Measurements from ENCODE around the gene LYRM4.

Gene LYRM4

DNA sequence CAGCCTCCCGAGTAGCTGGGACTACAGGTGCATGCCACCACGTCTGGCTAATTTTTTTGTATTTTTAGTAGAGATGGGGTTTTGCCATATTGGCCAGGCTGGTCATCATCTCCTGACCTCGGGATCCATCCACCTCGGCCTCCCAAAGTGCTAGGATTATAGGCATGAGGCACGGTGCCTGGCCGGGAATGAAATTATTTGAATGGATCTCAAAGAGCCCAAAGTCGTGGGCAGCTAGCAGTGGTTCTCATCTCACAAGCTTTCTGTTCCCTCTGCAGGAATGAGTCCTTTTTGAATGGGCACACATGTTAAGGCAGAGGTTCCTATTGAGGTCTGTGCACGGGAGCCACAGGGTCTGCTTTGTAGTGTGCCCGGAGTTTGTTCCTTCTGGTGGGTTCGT is 140.7 kb downstream of the LYRM4 start:
- TF ChIP-seq, protein P1, sequence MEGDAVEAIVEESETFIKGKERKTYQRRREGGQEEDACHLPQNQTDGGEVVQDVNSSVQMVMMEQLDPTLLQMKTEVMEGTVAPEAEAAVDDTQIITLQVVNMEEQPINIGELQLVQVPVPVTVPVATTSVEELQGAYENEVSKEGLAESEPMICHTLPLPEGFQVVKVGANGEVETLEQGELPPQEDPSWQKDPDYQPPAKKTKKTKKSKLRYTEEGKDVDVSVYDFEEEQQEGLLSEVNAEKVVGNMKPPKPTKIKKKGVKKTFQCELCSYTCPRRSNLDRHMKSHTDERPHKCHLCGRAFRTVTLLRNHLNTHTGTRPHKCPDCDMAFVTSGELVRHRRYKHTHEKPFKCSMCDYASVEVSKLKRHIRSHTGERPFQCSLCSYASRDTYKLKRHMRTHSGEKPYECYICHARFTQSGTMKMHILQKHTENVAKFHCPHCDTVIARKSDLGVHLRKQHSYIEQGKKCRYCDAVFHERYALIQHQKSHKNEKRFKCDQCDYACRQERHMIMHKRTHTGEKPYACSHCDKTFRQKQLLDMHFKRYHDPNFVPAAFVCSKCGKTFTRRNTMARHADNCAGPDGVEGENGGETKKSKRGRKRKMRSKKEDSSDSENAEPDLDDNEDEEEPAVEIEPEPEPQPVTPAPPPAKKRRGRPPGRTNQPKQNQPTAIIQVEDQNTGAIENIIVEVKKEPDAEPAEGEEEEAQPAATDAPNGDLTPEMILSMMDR (IDR thresholded peaks at IDR 0.05; ENCODE audit: unreplicated experiment in 3 of 3), result no peak
- no peaks in the 10 kb centered on the region for H3K27me3 Mint-ChIP-seq (ENCODE audit: low read depth)
- no peaks in the 10 kb centered on the region for H3K9me3 Mint-ChIP-seq

DNA sequence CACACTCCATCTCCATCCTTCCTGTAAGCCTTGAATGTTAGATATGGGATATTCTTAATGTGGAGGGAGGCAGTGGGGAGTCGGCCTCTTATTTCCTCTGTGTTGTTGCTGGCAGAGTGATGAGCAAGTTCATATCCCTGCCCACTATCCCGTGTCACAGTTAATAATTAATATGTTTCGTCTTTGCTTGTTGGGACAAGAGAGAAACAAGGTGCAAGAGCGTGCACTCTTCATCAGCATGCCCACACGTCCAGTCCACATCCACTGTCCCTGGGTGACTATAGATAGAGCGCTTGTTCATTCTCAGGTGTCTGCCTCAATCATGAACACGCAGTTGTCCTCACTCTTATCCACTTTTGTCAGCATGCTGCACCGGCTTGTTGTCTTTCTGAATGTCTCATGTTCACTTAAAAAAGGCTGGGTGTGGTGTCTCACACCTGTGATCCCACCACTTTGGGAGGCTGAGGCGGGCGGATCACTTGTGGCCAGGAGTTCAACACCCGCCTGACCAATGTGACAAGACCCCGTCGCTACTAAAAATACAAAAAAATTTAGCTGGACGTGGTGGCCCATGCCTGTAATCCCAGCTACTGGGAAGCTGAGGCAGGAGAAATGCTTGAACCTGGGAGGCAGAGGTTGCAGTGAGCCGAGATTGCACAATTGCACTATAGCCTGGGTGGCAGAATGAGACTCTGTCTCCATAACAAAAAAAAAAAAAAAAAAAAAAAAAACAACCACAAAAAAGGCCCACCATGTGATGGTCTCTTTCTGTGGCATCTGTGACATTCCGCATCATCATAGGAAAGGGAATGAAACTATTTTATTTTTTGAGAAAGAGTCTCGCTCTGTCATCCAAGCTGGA is 141.4 kb downstream of the LYRM4 start:
- Mint-ChIP-seq H3K36me3 (ENCODE audit: low read depth) (peaks cover 3% of the 10 kb centered on the region), H3K27me3 (ENCODE audit: low read depth) (no peaks in the 10 kb centered on the region), H3K27ac (no peak overlapping the region), H3K4me1 (peaks cover 9% of the 10 kb centered on the region), H3K9me3 (no peaks in the 10 kb centered on the region), H3K4me3 (no peak overlapping the region)
- TF ChIP-seq, protein P1 (IDR thresholded peaks at IDR 0.05; ENCODE audit: unreplicated experiment in 3 of 3), result no peak

More for the DNA sequence above, 140.7 kb downstream of the LYRM4 start:
- H3K4me1 Mint-ChIP-seq, result peaks cover 9% of the 10 kb centered on the region
- H3K27ac Mint-ChIP-seq, result no peak overlapping the region
- H3K36me3 Mint-ChIP-seq (ENCODE audit: low read depth), result peaks cover 3% of the 10 kb centered on the region
- no peak overlapping the region for H3K4me3 Mint-ChIP-seq

DNA sequence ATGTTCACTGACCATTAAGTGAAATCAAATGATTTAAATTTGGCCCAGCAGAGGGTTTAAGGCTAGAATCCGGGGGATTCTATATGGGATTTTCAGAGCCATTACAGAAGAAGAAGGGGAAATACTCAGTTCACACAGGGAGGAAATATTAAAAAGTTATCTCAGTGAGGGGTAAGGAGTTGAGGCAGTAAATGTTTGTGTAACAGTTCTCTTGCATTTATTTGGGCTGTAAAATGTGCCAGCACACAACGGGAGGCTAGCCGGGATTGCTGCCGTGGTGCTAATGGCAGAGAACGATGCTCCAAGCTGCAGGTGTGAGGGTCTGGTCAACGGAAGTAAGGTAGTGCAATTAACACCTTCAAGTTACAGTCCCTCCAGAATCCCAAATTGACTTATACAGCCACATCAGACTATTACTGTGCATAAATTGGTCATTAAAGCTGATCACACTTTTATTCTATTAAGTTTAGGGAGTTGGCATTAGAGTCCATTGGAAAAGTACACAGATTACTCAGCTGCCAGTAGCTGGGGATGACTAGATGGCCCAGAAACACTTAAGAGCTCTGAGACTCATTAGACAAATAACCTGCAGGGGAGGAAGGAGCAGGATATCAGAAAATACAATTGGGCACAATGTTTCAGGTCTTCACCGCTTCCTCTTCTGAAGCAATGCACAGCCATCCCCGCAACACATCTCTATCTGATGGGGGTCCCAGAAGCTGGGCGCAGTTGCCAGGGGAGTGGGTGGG is 144.3 kb downstream of the LYRM4 start:
- H3K36me3 Mint-ChIP-seq (ENCODE audit: low read depth), result peaks cover 7% of the 10 kb centered on the region
- H3K4me3 Mint-ChIP-seq, result no peak overlapping the region
- no peaks in the 10 kb centered on the region for H3K27me3 Mint-ChIP-seq (ENCODE audit: low read depth)
- no peaks in the 10 kb centered on the region for H3K9me3 Mint-ChIP-seq
- peaks cover 13% of the 10 kb centered on the region for H3K4me1 Mint-ChIP-seq
- TF ChIP-seq, protein P1 (IDR thresholded peaks at IDR 0.05; ENCODE audit: unreplicated experiment in 3 of 3), result no peak
- no peak overlapping the region for H3K27ac Mint-ChIP-seq

DNA sequence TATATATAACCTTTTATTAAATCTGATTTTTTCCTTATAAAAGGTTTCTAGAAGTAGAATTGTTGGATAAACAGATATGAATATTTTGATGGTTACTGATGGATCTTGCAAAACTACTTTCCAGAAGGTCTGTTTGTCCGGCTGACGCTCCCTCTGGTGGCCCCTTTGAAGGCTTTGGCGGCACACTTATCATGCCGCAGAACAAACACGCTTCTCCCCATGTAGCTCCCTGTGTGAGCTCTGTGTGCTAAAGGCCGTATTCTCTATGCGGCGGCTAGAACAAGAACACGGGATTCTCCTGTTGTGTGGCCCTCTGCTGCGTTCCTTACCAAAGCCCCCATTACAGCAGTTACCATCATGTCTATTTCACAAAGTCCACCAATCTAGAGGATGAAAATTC is 145.6 kb downstream of the LYRM4 start:
- Mint-ChIP-seq H3K4me1 (peaks cover 13% of the 10 kb centered on the region), H3K9me3 (no peaks in the 10 kb centered on the region), H3K36me3 (ENCODE audit: low read depth) (peaks cover 12% of the 10 kb centered on the region), H3K27me3 (ENCODE audit: low read depth) (no peaks in the 10 kb centered on the region), H3K4me3 (no peak overlapping the region), H3K27ac (no peak overlapping the region)
- TF ChIP-seq, protein P1 (IDR thresholded peaks at IDR 0.05; ENCODE audit: unreplicated experiment in 3 of 3), result peak in 1 of 3 experiments; percentile 12

DNA sequence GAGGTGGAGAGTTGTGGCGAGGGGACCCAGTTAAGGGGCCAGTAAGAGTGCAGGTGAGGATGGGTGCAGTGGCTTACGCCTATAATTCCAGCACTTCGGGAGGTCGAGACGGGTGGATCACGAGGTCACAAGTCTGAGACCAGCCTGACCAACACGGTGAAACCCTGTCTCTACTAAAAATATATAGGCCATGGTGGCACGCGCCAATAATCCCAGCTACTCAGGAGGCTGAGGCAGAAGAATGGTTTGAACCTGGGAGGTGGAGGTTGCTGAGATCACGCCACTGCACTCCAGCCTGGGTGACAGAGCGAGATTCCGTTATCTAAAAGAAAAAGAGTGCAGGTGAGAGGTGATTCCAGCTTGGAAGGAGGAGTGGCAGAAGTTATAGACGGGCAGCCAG is 147.7 kb downstream of the LYRM4 start:
- Mint-ChIP-seq H3K36me3 (ENCODE audit: low read depth) (peaks cover 14% of the 10 kb centered on the region), H3K4me1 (peaks cover 10% of the 10 kb centered on the region), H3K27ac (no peak overlapping the region), H3K27me3 (ENCODE audit: low read depth) (no peaks in the 10 kb centered on the region), H3K9me3 (no peaks in the 10 kb centered on the region), H3K4me3 (no peak overlapping the region)
- TF ChIP-seq, protein P1 (IDR thresholded peaks at IDR 0.05; ENCODE audit: unreplicated experiment in 3 of 3), result no peak
